Panc1 (cell line): ENCODE measurements around the gene DHX15. TPM values are rescaled to one million over a fixed set of nuclear protein-coding genes. Genes with fewer than 3 reads are reported as not detected.

Experiments
- ATAC-seq: fragments of 200-7000 bp; cut with Tn5 transposase; 2 replicates; pipeline ENCODE4 v1.9.1; 2020; ENCODE audit warnings: mild to moderate bottlenecking, moderate library complexity
- BruUV-seq: library from RNA; stranded (reverse); fragments of 400-500 nt; replicated peaks from 2 replicates; lab custom pipeline; 2021; lab: Mats Ljungman, UMichigan
- CTCF ChIA-PET: fragments of 300-600 bp; sonication (Branson Sonifier 250); formaldehyde crosslinking; loops from one replicate; lab custom pipeline; 2022; ENCODE audit warnings: antibody characterized with exemption; lab: Charles Lee
- POLR2A ChIA-PET: fragments of 300-600 bp; sonication (Branson Sonifier 250); formaldehyde crosslinking; loops from one replicate; lab custom pipeline; 2022; ENCODE audit warnings: antibody characterized with exemption; lab: Charles Lee
- DNase-seq: peaks from one replicate; pipeline ENCODE4 v3.0.0-alpha.2; 2010; ENCODE audit warnings: low read depth, low spot score
- H3K27ac ChIP-seq: 2 replicates; pipeline ENCODE4 v1.5.1; 2011; ENCODE audit warnings: mild to moderate bottlenecking, low read length, inconsistent platforms
- H3K27me3 ChIP-seq: fragments of 200-500 bp; sonication (Bioruptor generic); 2 replicates; pipeline ENCODE4 v1.6.0; 2014; ENCODE audit warnings: low read length, inconsistent platforms; ENCODE audit not compliant: control insufficient read depth, insufficient read depth
- H3K36me3 ChIP-seq: fragments of 200-500 bp; sonication (Bioruptor generic); 2 replicates; pipeline ENCODE4 v1.5.1; 2014; ENCODE audit warnings: inconsistent platforms, mild to moderate bottlenecking, low read length, moderate library complexity; ENCODE audit not compliant: control insufficient read depth, insufficient read depth
- H3K4me1 ChIP-seq: 2 replicates; pipeline ENCODE4 v1.5.1; 2011; ENCODE audit warnings: inconsistent platforms, mild to moderate bottlenecking, low read length, moderate library complexity; ENCODE audit not compliant: control insufficient read depth, insufficient read depth
- H3K4me3 ChIP-seq, 2 experiments: 2 replicates each; pipeline ENCODE4 v1.5.1; 2011 to 2012; ENCODE audit warnings: low read depth in 2 of 2, low read length in 2 of 2, mild to moderate bottlenecking in 2 of 2, inconsistent platforms in 1 of 2, moderate library complexity in 1 of 2
- H3K9me3 ChIP-seq: fragments of 200-500 bp; sonication (Bioruptor generic); 2 replicates; pipeline ENCODE4 v1.5.1; 2014; ENCODE audit warnings: low read depth, mild to moderate bottlenecking, inconsistent platforms, low read length, moderate library complexity; ENCODE audit not compliant: control insufficient read depth, insufficient read depth
- POLR2AphosphoS5 ChIP-seq: IDR thresholded peaks from 2 replicates; pipeline ENCODE4 v1.6.1; 2012; ENCODE audit warnings: mild to moderate bottlenecking, low read depth, low read length, moderate library complexity
- SIN3A ChIP-seq: IDR thresholded peaks from 2 replicates; pipeline ENCODE4 v1.6.1; 2012; ENCODE audit warnings: low read depth, mild to moderate bottlenecking, low read length, moderate library complexity, borderline replicate concordance; ENCODE audit not compliant: insufficient read depth
- TCF7L2 ChIP-seq: IDR thresholded peaks from 2 replicates; pipeline ENCODE4 v1.6.1; 2011; ENCODE audit warnings: mild to moderate bottlenecking, low read depth, low read length, inconsistent platforms
- in situ Hi-C: cut with HindIII; loops from 2 replicates; pipeline ENCODE4 v1.10.0; 2016; ENCODE audit warnings: low sequenced_read_pairs, low pct_unique_long_range_greater_than_20kb
- intact Hi-C: fragments of 100-400 bp; cut with micrococcal nuclease; formaldehyde crosslinking; loops from one replicate; pipeline ENCODE4 v1.10.0; 2022; ENCODE audit not compliant: unreplicated experiment
- total RNA-seq: library from RNA; stranded (reverse); gene quantifications from one replicate; pipeline ENCODE4 v1.2.1, GENCODE V29; 2021; ENCODE audit not compliant: unreplicated experiment
- TF ChIP-seq, protein P1 (sequence below): fragments of 450-650 bp; IDR thresholded peaks from 2 replicates; pipeline ENCODE4 v1.5.1; 2017; ENCODE audit warnings: mild to moderate bottlenecking
- TF ChIP-seq, protein P2 (sequence below), 2 experiments: IDR thresholded peaks; 2 replicates each; pipeline ENCODE4 v1.6.1; 2011 to 2012; ENCODE audit warnings: low read depth in 2 of 2, control low read depth in 1 of 2, low read length in 1 of 2, mild to moderate bottlenecking in 1 of 2, moderate library complexity in 1 of 2; ENCODE audit not compliant: insufficient read depth in 1 of 2

The DHX15 gene
- total RNA-seq, 1 experiment from 2014 or later: 118 TPM

DNA sequence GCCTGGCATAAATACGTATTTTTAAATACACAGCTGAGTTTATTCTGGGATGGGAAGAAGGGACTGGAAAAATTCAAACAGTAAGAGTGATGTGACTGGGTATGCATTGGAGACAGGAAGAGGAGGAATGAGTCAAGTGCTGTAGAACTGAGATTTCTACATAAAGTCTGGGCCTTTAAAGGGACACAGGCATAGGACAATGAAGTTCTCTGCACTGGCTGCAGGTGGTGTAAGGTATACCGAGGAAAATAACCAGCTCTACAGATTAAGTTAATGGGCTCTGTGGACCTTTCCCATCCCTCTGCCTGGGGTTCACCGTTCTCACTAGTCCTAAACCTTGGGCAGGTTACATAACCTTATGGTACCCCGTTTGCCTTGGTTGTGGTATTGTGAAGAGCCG is 68.7 kb downstream of the DHX15 start:
- no peak for ATAC-seq
- TF ChIP-seq TCF7L2 (no peak), POLR2AphosphoS5 (no peak), SIN3A (no peak)
- TF ChIP-seq, protein P1, sequence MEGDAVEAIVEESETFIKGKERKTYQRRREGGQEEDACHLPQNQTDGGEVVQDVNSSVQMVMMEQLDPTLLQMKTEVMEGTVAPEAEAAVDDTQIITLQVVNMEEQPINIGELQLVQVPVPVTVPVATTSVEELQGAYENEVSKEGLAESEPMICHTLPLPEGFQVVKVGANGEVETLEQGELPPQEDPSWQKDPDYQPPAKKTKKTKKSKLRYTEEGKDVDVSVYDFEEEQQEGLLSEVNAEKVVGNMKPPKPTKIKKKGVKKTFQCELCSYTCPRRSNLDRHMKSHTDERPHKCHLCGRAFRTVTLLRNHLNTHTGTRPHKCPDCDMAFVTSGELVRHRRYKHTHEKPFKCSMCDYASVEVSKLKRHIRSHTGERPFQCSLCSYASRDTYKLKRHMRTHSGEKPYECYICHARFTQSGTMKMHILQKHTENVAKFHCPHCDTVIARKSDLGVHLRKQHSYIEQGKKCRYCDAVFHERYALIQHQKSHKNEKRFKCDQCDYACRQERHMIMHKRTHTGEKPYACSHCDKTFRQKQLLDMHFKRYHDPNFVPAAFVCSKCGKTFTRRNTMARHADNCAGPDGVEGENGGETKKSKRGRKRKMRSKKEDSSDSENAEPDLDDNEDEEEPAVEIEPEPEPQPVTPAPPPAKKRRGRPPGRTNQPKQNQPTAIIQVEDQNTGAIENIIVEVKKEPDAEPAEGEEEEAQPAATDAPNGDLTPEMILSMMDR: no peak
- TF ChIP-seq, protein P2, sequence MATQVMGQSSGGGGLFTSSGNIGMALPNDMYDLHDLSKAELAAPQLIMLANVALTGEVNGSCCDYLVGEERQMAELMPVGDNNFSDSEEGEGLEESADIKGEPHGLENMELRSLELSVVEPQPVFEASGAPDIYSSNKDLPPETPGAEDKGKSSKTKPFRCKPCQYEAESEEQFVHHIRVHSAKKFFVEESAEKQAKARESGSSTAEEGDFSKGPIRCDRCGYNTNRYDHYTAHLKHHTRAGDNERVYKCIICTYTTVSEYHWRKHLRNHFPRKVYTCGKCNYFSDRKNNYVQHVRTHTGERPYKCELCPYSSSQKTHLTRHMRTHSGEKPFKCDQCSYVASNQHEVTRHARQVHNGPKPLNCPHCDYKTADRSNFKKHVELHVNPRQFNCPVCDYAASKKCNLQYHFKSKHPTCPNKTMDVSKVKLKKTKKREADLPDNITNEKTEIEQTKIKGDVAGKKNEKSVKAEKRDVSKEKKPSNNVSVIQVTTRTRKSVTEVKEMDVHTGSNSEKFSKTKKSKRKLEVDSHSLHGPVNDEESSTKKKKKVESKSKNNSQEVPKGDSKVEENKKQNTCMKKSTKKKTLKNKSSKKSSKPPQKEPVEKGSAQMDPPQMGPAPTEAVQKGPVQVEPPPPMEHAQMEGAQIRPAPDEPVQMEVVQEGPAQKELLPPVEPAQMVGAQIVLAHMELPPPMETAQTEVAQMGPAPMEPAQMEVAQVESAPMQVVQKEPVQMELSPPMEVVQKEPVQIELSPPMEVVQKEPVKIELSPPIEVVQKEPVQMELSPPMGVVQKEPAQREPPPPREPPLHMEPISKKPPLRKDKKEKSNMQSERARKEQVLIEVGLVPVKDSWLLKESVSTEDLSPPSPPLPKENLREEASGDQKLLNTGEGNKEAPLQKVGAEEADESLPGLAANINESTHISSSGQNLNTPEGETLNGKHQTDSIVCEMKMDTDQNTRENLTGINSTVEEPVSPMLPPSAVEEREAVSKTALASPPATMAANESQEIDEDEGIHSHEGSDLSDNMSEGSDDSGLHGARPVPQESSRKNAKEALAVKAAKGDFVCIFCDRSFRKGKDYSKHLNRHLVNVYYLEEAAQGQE (IDR thresholded peaks at IDR 0.05; ENCODE audit: insufficient read depth in 1 of 2, low read depth in 2 of 2, low read length in 1 of 2): no peak
- intact Hi-C loops (no loop called here), in situ Hi-C loops (no loop called here)
- Histone ChIP-seq H3K27ac (no peak overlapping the region), H3K36me3 (no peaks in the 10 kb centered on the region; the same call in 1 of the 2 replicates), H3K27me3 (no peaks in the 10 kb centered on the region), H3K4me1 (no peaks in the 10 kb centered on the region), H3K9me3 (no peaks in the 10 kb centered on the region), H3K4me3 (no peak overlapping the region)
- no peak for DNase-seq
- CTCF ChIA-PET: no interaction called here
- no TSS peak for BruUV-seq
- POLR2A ChIA-PET: no interaction called here

DNA sequence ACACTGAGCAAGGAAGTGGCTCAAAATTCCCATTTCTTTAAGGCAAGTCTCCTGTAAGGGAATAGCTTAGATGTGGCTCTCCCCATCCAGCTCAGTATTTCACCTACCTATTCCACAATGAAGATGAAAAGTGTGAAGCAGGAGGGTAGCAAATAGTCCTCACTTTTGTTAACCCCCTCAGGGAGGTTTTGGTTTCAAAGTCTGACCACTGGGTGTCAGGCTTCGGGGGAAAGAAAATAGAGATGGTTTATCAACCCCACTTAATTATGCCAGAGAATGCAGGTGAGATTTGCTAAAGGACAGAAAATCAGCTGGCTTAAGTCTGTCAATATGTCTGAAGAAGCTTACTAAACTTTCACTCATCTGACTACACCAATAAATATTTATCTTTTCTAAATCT is 69.5 kb downstream of the DHX15 start:
- H3K36me3 ChIP-seq: no peaks in the 10 kb centered on the region; the same call in 1 of the 2 replicates
- in situ Hi-C loops: no loop called here
- BruUV-seq: no TSS peak
- H3K9me3 ChIP-seq: no peaks in the 10 kb centered on the region
- POLR2A ChIA-PET: no interaction called here
- H3K27ac ChIP-seq: no peak overlapping the region
- DNase-seq: no peak
- TF ChIP-seq, protein P1: peak; percentile 25; the same call in 1 of the 2 replicates
- TF ChIP-seq TCF7L2: no peak
- TF ChIP-seq, protein P2 (IDR thresholded peaks at IDR 0.05; ENCODE audit: insufficient read depth in 1 of 2, low read depth in 2 of 2, low read length in 1 of 2): no peak
- no peak for ATAC-seq
- intact Hi-C loops: no loop called here
- H3K4me3 ChIP-seq: no peak overlapping the region
- no peaks in the 10 kb centered on the region for H3K27me3 ChIP-seq
- CTCF ChIA-PET: no interaction called here
- no peaks in the 10 kb centered on the region for H3K4me1 ChIP-seq
